GM12801 (cell line): ENCODE measurements around the gene GHITM.

ENCODE experiments used
- TF ChIP-seq, protein P1 (sequence below): IDR thresholded peaks from one replicate; pipeline ENCODE4 v1.5.1; 2011; ENCODE audit warnings: control low read depth; ENCODE audit not compliant: insufficient read length; ENCODE audit errors: extremely low read depth

GHITM gene

GRCh38 chr10:84172467-84173356 is 33.4 kb downstream of the GHITM start:
- TF ChIP-seq, protein P1, sequence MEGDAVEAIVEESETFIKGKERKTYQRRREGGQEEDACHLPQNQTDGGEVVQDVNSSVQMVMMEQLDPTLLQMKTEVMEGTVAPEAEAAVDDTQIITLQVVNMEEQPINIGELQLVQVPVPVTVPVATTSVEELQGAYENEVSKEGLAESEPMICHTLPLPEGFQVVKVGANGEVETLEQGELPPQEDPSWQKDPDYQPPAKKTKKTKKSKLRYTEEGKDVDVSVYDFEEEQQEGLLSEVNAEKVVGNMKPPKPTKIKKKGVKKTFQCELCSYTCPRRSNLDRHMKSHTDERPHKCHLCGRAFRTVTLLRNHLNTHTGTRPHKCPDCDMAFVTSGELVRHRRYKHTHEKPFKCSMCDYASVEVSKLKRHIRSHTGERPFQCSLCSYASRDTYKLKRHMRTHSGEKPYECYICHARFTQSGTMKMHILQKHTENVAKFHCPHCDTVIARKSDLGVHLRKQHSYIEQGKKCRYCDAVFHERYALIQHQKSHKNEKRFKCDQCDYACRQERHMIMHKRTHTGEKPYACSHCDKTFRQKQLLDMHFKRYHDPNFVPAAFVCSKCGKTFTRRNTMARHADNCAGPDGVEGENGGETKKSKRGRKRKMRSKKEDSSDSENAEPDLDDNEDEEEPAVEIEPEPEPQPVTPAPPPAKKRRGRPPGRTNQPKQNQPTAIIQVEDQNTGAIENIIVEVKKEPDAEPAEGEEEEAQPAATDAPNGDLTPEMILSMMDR: no peak

- TF ChIP-seq, protein P1: no peak
These were observed 34.2 kb downstream of the GHITM start, which contains the start of gene GPR15LG for GRCh38 chr10:84173501-84173929. TSS of gene GPR15LG (plus strand) at chr10:84173801. CDS start at chr10:84173852, 51 bp downstream.

DNA sequence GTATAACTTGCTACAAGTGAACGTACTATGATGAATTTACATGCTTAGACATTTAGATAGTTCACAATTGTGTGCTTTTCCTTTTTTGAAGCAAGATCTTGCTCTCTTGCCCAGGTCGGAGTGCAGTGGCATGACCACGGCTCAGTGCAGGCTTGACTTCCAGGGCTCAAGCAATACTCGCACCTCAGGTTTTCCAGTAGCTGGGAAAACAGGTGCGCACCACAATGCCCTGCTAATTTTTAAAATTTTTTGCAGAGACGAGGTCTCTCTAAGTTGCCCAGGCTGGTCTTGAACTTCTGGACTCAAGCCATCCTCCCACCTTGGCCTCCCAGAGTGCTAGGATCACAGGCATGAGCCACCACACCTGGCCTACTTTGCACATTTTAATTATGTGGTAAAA is 36.1 kb downstream of the GHITM start:
- TF ChIP-seq, protein P1: no peak

- TF ChIP-seq, protein P1: no peak
These were observed 37.0 kb downstream of the GHITM start for GRCh38 chr10:84176351-84176750.

DNA sequence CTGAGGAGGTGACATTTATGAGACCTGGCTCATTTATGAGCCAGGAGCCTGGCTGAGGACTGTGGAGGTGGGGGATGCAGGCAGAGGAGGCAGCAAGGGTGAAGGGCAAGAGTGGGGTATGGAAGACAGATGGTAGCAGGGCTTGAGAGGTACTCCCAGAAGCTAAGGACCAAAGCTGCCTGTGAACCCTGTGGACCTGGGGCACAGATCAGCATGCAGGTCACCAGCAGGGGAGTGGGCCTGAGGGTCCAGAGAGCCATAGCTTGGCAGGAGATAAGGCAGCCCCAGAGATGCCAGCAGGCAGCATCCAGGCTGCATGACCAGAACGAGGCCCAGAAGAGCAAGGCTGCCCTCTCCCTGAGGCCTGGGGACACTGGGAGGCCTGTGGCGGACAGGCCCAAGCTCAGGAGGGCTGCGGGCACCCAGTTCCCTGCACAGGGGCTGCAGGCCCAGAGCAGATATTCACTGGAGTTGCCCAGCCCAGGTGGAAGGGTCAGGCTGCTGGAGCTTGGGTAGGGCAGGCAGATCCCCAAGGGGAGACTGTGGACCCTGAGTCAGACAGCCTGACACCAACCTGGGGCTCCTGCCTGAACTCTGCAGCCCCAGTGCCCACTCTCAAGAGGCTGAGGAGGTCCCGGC is 37.6 kb downstream of the GHITM start:
- TF ChIP-seq, protein P1: no peak

DNA sequence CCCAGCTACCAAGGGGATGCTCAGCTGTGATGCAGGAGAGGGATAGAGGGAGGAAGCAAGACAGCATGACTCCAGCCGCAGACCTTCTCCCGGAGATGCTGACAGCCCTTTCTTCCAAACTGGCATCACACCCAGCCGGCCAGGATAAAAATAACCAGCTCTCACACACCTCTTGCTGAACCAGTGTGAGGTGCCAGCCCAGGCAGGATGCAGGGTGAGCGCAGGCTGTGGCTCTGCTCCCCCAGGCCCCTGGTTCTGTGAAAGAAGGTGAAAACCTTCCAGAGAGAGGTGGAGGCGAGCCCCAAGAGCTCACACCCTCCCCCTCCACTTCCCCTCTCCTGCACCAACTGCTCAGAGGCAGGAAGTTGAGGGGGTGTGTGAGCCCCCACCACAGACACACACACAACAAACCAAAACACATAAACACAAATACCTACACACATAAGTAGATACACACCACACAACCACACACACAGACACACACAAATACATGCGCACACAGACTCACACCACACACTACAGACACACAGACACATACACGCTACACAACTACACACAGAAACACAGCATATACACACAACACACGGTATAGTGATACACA is 38.3 kb downstream of the GHITM start:
- TF ChIP-seq, protein P1: no peak

DNA sequence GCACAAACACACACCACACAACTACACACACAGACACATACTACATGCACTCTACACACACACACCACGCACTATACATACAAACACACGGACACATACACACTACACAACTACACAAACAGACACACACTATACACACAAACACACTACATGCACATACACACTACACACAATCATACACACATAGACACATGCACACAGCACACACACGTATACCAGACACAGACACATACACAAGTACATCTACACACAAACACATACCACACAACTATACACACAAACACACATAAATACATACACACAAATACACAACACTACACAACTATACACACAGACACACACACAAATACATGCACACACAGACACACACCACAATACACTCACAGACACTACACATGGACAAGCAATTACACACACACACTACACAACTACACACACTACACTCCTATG is 38.9 kb downstream of the GHITM start:
- TF ChIP-seq, protein P1: no peak
